ENCODE results near the gene ZDHHC3. TPM values are rescaled to one million over a fixed set of nuclear protein-coding genes. Genes with fewer than 3 reads are reported as not detected.
"Not testable (repeated sequence)": the region's sequence is repeated elsewhere in the genome, so short reads cannot be mapped to it uniquely, and the experiment has no call there.

The ZDHHC3 gene
- polyA plus RNA-seq, 3 donors from 2014 or later = 43.5 to 65.3 (median 46.9) TPM

DNA sequence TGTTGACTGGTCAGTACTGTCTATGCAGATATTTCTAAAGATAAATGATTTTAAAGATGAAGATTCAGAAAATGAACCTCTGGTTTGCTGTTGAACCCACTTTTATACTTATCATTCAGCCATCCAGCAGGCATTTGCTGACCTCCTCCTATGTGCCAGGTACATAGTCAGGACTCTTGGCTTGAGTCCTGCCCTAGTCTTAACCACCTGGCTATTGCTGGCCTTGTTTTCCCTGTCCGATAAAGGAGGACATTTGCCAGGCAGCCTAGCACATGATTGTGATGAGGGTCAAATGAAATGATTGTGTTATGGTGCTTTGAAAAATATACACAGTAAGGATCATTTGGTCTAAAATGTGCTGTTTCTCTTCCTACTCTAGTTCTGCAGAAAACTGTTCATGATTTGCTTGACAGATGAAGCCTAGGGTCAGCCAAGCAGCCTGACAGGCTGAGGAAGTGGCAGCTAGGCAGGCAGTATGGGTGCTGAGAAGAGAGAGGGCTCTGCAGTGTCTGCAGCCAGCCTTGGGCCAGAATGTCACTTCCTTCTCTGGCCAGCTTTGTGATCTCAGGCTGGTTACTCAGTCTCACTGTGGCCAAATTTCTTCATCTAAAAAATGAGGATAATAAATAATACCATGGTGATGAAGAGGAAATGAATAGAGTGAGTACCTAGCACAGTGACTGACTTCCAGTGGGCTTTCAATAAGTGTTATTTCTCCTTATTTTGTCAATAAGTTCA, 13.8 kb upstream of the ZDHHC3 start:
- Mint-ChIP-seq H3K4me1 (peaks cover 43 to 70% of the 10 kb centered on the region in 2 donors), H3K4me3 (no peak overlapping the region), H3K27me3 (ENCODE audit: low read depth in 3 of 3) (peaks cover 0 to 1% (median 0%) of the 10 kb centered on the region in 3 donors), H3K27ac (no peak overlapping the region), H3K9me3 (no peaks in the 10 kb centered on the region), H3K36me3 (peaks cover 3 to 26% (median 14%) of the 10 kb centered on the region in 3 donors)
- DNase-seq = no peak

DNA sequence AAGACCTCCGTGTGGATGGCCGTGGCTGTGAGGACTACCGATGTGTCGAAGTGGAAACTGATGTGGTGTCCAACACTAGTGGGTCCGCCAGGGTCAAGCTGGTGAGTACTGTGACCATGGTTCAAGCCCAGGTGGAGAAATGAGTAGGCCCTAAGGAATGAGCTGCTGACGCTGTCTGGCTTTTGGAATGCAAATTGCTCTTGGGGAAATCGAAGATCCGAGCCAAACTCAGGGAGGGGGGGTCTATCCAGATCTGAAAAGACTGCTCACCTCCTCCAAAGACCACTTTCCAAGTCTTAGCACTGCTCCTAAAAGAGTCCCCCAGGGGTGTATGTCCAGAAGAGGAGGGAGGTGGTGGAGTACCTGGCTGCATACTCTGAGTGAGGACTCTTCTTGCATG, 13.2 kb upstream of the ZDHHC3 start:
- DNase-seq = no peak
- Mint-ChIP-seq H3K4me1 (peaks cover 48 to 75% of the 10 kb centered on the region in 2 donors), H3K4me3 (no peak overlapping the region), H3K27ac (no peak overlapping the region), H3K36me3 (peaks cover 3 to 22% (median 14%) of the 10 kb centered on the region in 3 donors), H3K9me3 (no peaks in the 10 kb centered on the region), H3K27me3 (ENCODE audit: low read depth in 3 of 3) (peaks cover 0 to 5% (median 2%) of the 10 kb centered on the region in 3 donors)

DNA sequence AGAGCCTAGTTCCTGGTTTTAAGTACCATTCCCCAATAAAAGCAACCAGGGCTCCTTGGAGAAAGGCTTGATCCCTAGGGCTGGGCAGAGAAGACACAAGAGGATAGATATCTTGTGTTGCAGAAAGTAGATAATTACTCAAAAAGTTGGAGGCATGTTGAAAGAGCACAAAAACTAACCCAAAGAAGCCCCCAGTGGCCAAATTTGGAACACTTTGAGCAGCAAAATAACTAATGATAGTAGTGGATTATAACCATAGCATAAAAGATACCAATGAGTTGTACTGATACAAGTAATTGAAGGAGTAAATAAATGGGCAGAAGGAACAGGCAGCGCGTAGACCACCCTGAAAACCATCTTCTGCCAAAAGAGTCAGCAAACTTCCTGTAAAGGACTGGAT, 12.1 kb upstream of the ZDHHC3 start:
- H3K4me1 Mint-ChIP-seq = peaks cover 55 to 75% of the 10 kb centered on the region in 2 donors
- H3K27me3 Mint-ChIP-seq (ENCODE audit: low read depth in 3 of 3) = peaks cover 0 to 4% (median 2%) of the 10 kb centered on the region in 3 donors
- H3K36me3 Mint-ChIP-seq = peaks cover 3 to 20% (median 14%) of the 10 kb centered on the region in 3 donors
- H3K27ac Mint-ChIP-seq = peak overlapping the region in 1 of 6 donors; percentile 83
- no peak overlapping the region for H3K4me3 Mint-ChIP-seq
- no peak for DNase-seq
- no peaks in the 10 kb centered on the region for H3K9me3 Mint-ChIP-seq

DNA sequence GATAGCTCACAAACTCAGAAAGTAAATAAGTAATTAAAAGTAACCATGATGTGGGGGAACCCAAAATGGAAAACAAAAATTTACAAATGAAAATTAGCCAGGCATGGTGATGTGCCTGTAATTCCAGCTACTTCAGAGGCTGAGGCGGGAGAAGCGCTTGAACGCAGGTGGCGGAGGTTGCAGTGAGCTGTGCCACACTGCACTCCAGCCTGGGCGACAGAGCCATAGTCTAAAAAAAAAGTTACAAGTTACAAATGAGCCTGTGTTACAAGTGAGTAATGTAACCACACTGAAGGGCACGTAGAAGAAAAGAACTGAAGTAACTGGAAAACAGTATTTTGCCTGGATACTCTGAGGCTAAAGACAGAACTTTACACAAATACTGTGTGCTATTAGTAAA, 11.4 kb upstream of the ZDHHC3 start:
- Mint-ChIP-seq H3K4me1 (peaks cover 56 to 75% of the 10 kb centered on the region in 2 donors), H3K4me3 (no peak overlapping the region), H3K27ac (no peak overlapping the region), H3K36me3 (peaks cover 3 to 14% (median 13%) of the 10 kb centered on the region in 3 donors), H3K27me3 (ENCODE audit: low read depth in 3 of 3) (peaks cover 0 to 4% (median 2%) of the 10 kb centered on the region in 3 donors), H3K9me3 (no peaks in the 10 kb centered on the region)
- no peak for DNase-seq

DNA sequence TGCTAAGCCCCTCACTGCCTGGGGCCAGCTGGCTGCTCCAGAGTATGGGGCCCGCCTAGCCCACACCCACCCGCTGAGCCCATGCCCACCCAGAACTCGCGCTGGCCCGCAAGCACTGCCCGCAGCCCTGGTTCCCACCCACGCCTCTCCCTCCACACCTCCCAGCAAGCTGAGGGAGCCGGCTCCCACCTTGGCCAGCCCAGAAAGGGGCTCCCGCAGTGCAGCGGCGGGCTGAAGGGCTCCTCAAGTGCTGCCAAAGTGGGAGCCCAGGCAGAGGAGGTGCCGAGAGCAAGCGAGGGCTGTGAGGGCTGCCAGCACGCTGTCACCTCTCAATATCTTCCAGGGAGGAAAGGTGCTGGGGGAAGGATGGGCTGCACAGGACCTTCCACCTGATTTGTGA, 10.4 kb upstream of the ZDHHC3 start:
- H3K4me3 Mint-ChIP-seq; H3K27me3 Mint-ChIP-seq (ENCODE audit: low read depth in 3 of 3); H3K9me3 Mint-ChIP-seq; H3K27ac Mint-ChIP-seq; DNase-seq: not testable (repeated sequence)
- peaks cover 62 to 77% of the 10 kb centered on the region in 2 donors for H3K4me1 Mint-ChIP-seq
- H3K36me3 Mint-ChIP-seq = peaks cover 0 to 13% (median 10%) of the 10 kb centered on the region in 3 donors

DNA sequence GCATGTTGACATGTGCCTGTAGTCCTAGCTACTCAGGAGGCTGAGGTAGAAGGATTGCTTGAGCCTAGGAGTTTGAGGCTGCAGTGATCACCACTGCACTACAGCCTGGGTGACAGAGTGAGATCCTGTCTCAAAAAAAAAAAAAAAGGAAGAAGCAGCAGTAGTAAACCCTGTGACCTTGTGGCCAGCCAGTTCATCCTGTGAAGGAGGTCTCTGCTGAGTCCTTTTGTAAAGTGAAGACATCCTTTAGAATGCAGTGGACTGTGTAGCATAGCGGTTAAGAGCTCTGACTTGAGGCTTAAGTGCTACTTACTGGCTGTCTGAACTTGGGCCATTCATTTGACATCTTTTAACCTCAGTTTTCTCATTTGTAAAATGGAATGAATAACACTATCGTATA, 8.4 kb upstream of the ZDHHC3 start:
- Mint-ChIP-seq H3K9me3 (no peaks in the 10 kb centered on the region), H3K27me3 (ENCODE audit: low read depth in 3 of 3) (peaks cover 0 to 6% (median 2%) of the 10 kb centered on the region in 3 donors), H3K36me3 (peaks cover 0 to 4% (median 3%) of the 10 kb centered on the region in 3 donors), H3K4me1 (peaks cover 75 to 88% of the 10 kb centered on the region in 2 donors), H3K27ac (peak overlapping the region; percentile 16 to 85 (median 77)), H3K4me3 (peak overlapping the region; percentile 29 to 71 (median 57))
- DNase-seq = peak; percentile 69 to 76 (median 75)

DNA sequence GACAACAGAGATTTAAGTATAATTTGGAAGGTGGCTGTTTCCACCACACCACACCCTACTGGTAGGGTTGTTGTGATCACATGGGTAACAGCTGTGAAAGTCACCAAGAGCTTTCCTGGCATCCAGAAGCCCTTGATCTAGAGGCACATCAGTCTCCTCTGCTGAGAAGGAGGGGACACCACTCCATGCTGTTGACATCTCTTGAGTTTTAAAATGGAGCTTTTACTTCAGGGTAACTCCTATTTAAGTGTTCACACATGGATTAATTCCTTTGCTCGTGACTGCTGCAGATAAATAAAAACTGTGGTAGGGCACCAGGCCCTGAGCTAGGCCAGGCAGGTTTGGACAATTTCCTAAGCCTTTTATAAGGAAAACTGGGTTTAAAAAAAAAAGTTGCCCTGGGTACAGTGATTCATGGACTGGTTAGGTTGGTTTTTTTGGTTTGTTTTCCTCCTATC, 7.5 kb upstream of the ZDHHC3 start:
- H3K4me1 Mint-ChIP-seq = peaks cover 79 to 88% of the 10 kb centered on the region in 2 donors
- no peaks in the 10 kb centered on the region for H3K9me3 Mint-ChIP-seq
- no peaks in the 10 kb centered on the region for H3K36me3 Mint-ChIP-seq
- H3K27ac Mint-ChIP-seq = peak overlapping the region; percentile 47 to 85 (median 77)
- peaks cover 0 to 6% (median 2%) of the 10 kb centered on the region in 3 donors for H3K27me3 Mint-ChIP-seq (ENCODE audit: low read depth in 3 of 3)
- peak overlapping the region; percentile 19 to 66 (median 55) for H3K4me3 Mint-ChIP-seq
- no peak for DNase-seq

DNA sequence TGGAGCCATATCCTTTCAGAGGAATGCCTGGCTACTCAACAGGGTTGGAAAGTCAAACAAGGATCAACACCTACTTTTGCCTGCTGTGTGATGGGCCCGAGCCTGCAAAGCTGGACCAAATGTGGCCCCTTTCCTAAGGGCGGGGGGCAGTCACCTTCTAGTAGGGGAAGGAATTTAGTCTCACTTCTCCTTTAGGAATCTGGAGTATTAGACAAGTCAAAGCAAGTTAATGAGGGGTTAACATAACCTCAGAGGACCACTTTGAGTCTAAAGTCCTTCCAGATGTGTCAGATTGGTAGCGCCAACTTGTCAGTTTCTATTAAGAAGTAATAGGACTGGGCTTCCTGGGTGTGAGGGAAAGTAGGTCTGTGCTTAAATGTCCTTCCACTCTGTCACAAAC, 6.8 kb upstream of the ZDHHC3 start:
- no peak for DNase-seq
- Mint-ChIP-seq H3K9me3 (no peaks in the 10 kb centered on the region), H3K27ac (peak overlapping the region in 5 of 6 donors; percentile 47 to 85 (median 70)), H3K36me3 (no peaks in the 10 kb centered on the region), H3K4me3 (peak overlapping the region in 4 of 5 donors; percentile 19 to 66 (median 49)), H3K27me3 (ENCODE audit: low read depth in 3 of 3) (peaks cover 0 to 6% (median 2%) of the 10 kb centered on the region in 3 donors), H3K4me1 (peaks cover 76 to 88% of the 10 kb centered on the region in 2 donors)

DNA sequence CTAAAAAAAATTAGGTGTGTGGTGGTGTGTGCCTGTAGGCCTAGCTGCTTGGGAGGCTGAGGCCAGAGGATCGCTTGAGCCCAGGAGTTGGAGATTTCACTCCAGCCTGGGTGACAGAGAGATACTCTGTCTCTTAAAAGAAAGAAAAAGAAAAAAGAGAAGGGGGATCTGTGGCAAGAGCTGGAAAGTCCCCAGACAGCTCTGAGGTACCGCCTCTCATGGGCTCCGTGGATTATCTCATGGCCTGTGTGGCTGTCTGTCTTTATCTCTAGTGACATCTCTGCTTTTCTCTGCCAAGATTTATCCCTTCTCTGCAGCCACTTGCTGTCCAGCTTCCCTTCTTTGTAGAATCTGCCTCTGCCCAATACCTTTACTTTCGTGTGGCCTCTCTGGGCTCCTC, 5.8 kb upstream of the ZDHHC3 start:
- Mint-ChIP-seq H3K4me1 (peaks cover 79 to 88% of the 10 kb centered on the region in 2 donors), H3K27ac (peak overlapping the region; percentile 64 to 86 (median 74)), H3K4me3 (peak overlapping the region in 3 of 5 donors; percentile 5 to 33 (median 20))

DNA sequence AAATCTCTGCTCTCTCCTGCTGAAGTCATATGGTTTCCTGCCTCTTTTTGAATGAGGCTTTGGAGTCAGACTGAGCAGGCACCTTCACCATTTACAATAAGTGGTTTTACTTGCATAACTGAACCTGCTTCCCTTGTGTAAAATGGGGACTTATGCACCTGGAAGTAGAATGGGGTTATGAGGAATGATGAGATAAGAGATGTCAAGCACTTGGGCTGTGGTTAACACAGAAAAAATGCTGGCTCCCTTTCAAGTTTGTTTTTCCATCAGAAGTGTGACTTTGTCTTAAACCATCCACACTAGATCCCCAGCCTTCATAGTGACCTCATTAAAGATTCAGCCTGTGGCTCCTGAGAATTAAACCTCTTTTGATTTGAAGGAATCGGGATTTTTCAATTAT, 5.2 kb upstream of the ZDHHC3 start:
- DNase-seq = peak in 1 of 3 donors; percentile 18
- peaks cover 83 to 90% of the 10 kb centered on the region in 2 donors for H3K4me1 Mint-ChIP-seq
- peak overlapping the region in 1 of 5 donors; percentile 49 for H3K4me3 Mint-ChIP-seq
- peak overlapping the region; percentile 46 to 85 (median 68) for H3K27ac Mint-ChIP-seq
- peaks cover 2 to 12% (median 5%) of the 10 kb centered on the region in 3 donors for H3K27me3 Mint-ChIP-seq (ENCODE audit: low read depth in 3 of 3)
- H3K9me3 Mint-ChIP-seq = no peaks in the 10 kb centered on the region
- H3K36me3 Mint-ChIP-seq = no peaks in the 10 kb centered on the region

More for the DNA sequence above, 5.8 kb upstream of the ZDHHC3 start:
- no peak for DNase-seq
- no peaks in the 10 kb centered on the region for H3K36me3 Mint-ChIP-seq
- no peaks in the 10 kb centered on the region for H3K9me3 Mint-ChIP-seq
- peaks cover under 1 to 8% (median 2%) of the 10 kb centered on the region in 3 donors for H3K27me3 Mint-ChIP-seq (ENCODE audit: low read depth in 3 of 3)

DNA sequence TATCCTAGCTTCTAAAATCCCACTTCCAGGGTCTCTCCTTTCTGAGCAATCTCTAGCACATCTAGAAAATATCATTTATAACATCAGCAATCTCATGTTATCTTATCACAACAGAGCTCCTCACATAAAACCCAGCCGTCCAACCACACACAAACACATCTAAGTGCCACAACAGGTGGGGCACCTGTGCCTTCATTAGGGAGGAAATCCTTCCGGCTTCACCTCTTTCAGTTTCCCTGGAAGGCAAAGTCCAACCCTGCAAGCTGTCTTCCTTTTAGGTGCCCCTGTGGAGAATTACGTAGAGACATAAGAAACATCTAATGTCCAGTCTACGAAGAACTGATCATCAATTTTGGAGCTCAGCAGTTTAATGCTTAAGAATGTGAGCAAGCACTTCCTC, 1.6 kb downstream of the ZDHHC3 start:
- Mint-ChIP-seq H3K4me3 (peak overlapping the region; percentile 84 to 97 (median 94)), H3K27me3 (ENCODE audit: low read depth in 3 of 3) (peaks cover 9 to 21% (median 11%) of the 10 kb centered on the region in 3 donors), H3K4me1 (peaks cover 65 to 88% of the 10 kb centered on the region in 2 donors), H3K9me3 (no peaks in the 10 kb centered on the region), H3K36me3 (peaks cover 0 to 7% (median 0%) of the 10 kb centered on the region in 3 donors), H3K27ac (peak overlapping the region in 4 of 6 donors; percentile 25 to 95 (median 86))
- DNase-seq = no peak

DNA sequence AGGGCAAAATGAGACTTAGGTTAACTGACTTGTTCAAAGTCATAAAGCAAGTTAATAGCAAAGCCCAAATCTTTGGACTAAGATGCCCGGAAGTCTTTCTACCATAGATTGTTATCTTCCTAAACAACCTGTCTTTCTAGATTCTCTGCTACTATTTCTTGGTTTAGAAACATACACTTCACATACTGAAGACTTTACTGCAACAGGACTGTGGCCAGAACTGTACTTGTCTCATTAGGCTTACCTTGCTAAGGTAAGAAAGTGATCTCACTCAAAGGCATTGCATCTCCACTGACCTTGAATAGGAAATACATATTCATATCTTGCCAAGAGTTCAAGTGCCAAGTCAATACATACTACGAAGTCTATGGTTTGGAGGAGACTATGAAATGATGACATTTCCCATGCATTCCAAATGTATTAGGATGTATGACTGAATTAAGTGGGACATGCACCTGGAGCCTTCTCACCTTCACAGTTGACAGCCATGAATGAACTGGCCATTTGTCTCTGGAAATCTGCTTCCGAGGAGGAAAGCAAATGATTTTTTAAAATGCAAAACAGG, 5.0 kb downstream of the ZDHHC3 start:
- peaks cover 0 to 7% (median 0%) of the 10 kb centered on the region in 3 donors for H3K36me3 Mint-ChIP-seq
- H3K4me3 Mint-ChIP-seq = no peak overlapping the region
- no peak for DNase-seq
- peak overlapping the region; percentile 79 to 94 (median 90) for H3K27ac Mint-ChIP-seq
- H3K4me1 Mint-ChIP-seq = peaks cover 76 to 88% of the 10 kb centered on the region in 2 donors
- no peaks in the 10 kb centered on the region for H3K9me3 Mint-ChIP-seq
- H3K27me3 Mint-ChIP-seq (ENCODE audit: low read depth in 3 of 3) = peaks cover 6 to 14% (median 9%) of the 10 kb centered on the region in 3 donors

DNA sequence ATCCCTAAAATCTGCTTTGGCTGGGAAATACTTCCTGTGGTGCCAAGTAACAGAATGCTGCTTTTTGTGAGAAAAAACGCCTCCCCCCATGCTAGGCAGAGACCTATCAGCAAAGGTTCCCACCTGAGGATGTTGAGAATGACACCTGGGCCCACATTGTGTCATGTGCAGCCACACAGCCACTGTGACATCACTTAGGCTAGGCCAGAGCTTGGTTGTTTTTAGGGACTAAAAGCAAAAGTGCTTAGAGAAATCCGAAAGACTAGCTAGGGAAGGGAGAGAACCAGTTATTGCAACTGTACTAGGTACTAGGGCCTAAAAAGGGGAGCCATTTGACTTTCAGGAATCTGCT, 6.2 kb downstream of the ZDHHC3 start:
- Mint-ChIP-seq H3K27ac (peak overlapping the region; percentile 79 to 94 (median 90)), H3K27me3 (ENCODE audit: low read depth in 3 of 3) (peaks cover 0 to 2% (median 2%) of the 10 kb centered on the region in 3 donors), H3K4me3 (peak overlapping the region; percentile 60 to 85 (median 67)), H3K9me3 (no peaks in the 10 kb centered on the region), H3K36me3 (peaks cover 0 to 6% (median 0%) of the 10 kb centered on the region in 3 donors), H3K4me1 (peaks cover 79 to 93% of the 10 kb centered on the region in 2 donors)
- peak; percentile 34 to 44 (median 35) for DNase-seq

Data from immature natural killer cell (primary cell).